Body of pancreas (tissue), 4 donors: ENCODE results near the gene NOX3. TPM values are rescaled to one million over a fixed set of nuclear protein-coding genes. Genes with fewer than 3 reads are reported as not detected.

Source experiments
- ATAC-seq: fragments of 150-250 bp; one replicate; pipeline ENCODE4 v1.9.1; 2016
- DNase-seq, 4 donors: peaks; one replicate each; pipeline ENCODE4 v3.0.0-alpha.2; 2019
- H3K27ac ChIP-seq, 4 donors: fragments of 200-600 bp; sonication (generic); 1 replicate in 3 of 4; 2 replicates in 1 of 4; pipeline versions ENCODE4 v1.5.1 to v1.6.1; 2016 to 2019; ENCODE audit warnings: mild to moderate bottlenecking in 1 of 4, mixed read lengths in 1 of 4, moderate library complexity in 1 of 4
- H3K27me3 ChIP-seq, 2 donors: fragments of 200-600 bp; sonication (generic); one replicate each; pipeline ENCODE4 v1.6.0; 2016; ENCODE audit warnings: mild to moderate bottlenecking in 1 of 2
- H3K36me3 ChIP-seq, 2 donors: fragments of 200-600 bp; sonication (generic); replicated peaks in 1 of 2; 2 replicates each; pipeline ENCODE4 v1.5.1; 2016; ENCODE audit warnings: low read depth in 2 of 2; ENCODE audit not compliant: insufficient read depth in 1 of 2
- H3K4me1 ChIP-seq: fragments of 200-600 bp; sonication (generic); one replicate; pipeline ENCODE4 v1.6.0; 2016
- H3K4me3 ChIP-seq, 2 donors: fragments of 200-600 bp; sonication (generic); 1 replicate in 1 of 2; 2 replicates in 1 of 2; pipeline ENCODE4 v1.5.1; 2016 to 2019
- H3K9me3 ChIP-seq, 3 donors: fragments of 200-600 bp; sonication (generic); 1 replicate in 2 of 3; 2 replicates in 1 of 3; pipeline ENCODE4 v1.5.1; 2016
- CTCF ChIP-seq, 7 experiments: fragments of 450-650 bp in 4 of 7; fragments of 200-600 bp in 3 of 7; sonication (generic) in 3 of 7; IDR thresholded peaks; one replicate each; pipeline ENCODE4 v1.5.1; 2016 to 2019; ENCODE audit warnings: antibody characterized with exemption in 7 of 7
- POLR2A ChIP-seq, 3 donors: fragments of 450-650 bp; IDR thresholded peaks; one replicate each; pipeline ENCODE4 v1.6.1; 2016; ENCODE audit warnings: antibody characterized with exemption in 3 of 3, mild to moderate bottlenecking in 2 of 3
- WGBS, 2 donors: methylation state at CpG; one replicate each; pipeline ENCODE4 v1.1.5; 2017; 5-methylcytosine and 5-hydroxymethylcytosine counted together
- intact Hi-C: fragments of 100-400 bp; cut with DNase I; formaldehyde crosslinking; loops from one replicate; pipeline ENCODE4 v1.15.1; 2023
- total RNA-seq, 2 donors: library from RNA; depleted of rRNA; stranded (reverse); fragments of >200 nt; gene quantifications; one replicate each; pipeline ENCODE4 v1.1.0, GENCODE V29; 2016

Gene NOX3
- total RNA-seq, result not detected

GRCh38 chr6:155455766-155456165 is at the start of gene NOX3:
Gene NOX3 (minus strand): TSS chr6:155455839. CDS start chr6:155455800, 39 bp downstream.
- H3K27ac ChIP-seq, result no peak within 1 kb of the TSS
- H3K4me3 ChIP-seq, result no peak within 1 kb of the TSS
- TF ChIP-seq CTCF (IDR thresholded peaks at IDR 0.05), result no peak
- TF ChIP-seq POLR2A (IDR thresholded peaks at IDR 0.05), result no peak
- H3K36me3 ChIP-seq, result no peaks in the 10 kb centered on the region
- no peaks in the 10 kb centered on the region for H3K9me3 ChIP-seq
- no peaks in the 10 kb centered on the region for H3K27me3 ChIP-seq
- intact Hi-C loops, result no loop called here
- no peak for ATAC-seq
- H3K4me1 ChIP-seq, result no peaks in the 10 kb centered on the region
- 43 to 44% methylated on average over 5 of the region's 5 CpGs for WGBS, 2 donors
- DNase-seq, result no peak

- no peaks in the 10 kb centered on the region for H3K9me3 ChIP-seq
- TF ChIP-seq POLR2A (IDR thresholded peaks at IDR 0.05), result no peak
- no peak for TF ChIP-seq CTCF (IDR thresholded peaks at IDR 0.05)
- no peaks in the 10 kb centered on the region for H3K27me3 ChIP-seq
- intact Hi-C loops, result no loop called here
- no peak overlapping the region for H3K4me3 ChIP-seq
- no peaks in the 10 kb centered on the region for H3K36me3 ChIP-seq
- no peak for ATAC-seq
- no peak for DNase-seq
- H3K27ac ChIP-seq, result no peak overlapping the region
- WGBS, 2 donors, result 54 to 56% methylated on average over 5 of the region's 5 CpGs
- H3K4me1 ChIP-seq, result no peaks in the 10 kb centered on the region
Measured at GRCh38 chr6:155504848-155505607, 49.4 kb upstream of the NOX3 start.

- TF ChIP-seq CTCF (IDR thresholded peaks at IDR 0.05) (no peak), POLR2A (IDR thresholded peaks at IDR 0.05) (no peak)
- ATAC-seq (no peak), DNase-seq (no peak)
- no peaks in the 10 kb centered on the region for H3K36me3 ChIP-seq
- intact Hi-C loops, result no loop called here
- no peaks in the 10 kb centered on the region for H3K9me3 ChIP-seq
- WGBS, 2 donors, result 69 to 93% methylated on average over 1 of the region's 1 CpG
- H3K4me3 ChIP-seq, result no peak overlapping the region
- no peak overlapping the region for H3K27ac ChIP-seq
- no peaks in the 10 kb centered on the region for H3K4me1 ChIP-seq
- no peaks in the 10 kb centered on the region for H3K27me3 ChIP-seq
Measured at GRCh38 chr6:155502393-155502792, 46.8 kb upstream of the NOX3 start.

GRCh38 chr6:155499574-155499973 is 43.9 kb upstream of the NOX3 start:
- TF ChIP-seq CTCF (IDR thresholded peaks at IDR 0.05) (no peak), POLR2A (IDR thresholded peaks at IDR 0.05) (no peak)
- ATAC-seq, result no peak
- WGBS, 2 donors, result 78 to 82% methylated on average over 4 of the region's 4 CpGs

GRCh38 chr6:155498370-155498769 is 42.7 kb upstream of the NOX3 start:
- WGBS, 2 donors, result 83 to 88% methylated on average over 2 of the region's 2 CpGs
- ATAC-seq, result no peak
- intact Hi-C loops, result no loop called here

More at GRCh38 chr6:155499574-155499973, 43.9 kb upstream of the NOX3 start:
- Histone ChIP-seq H3K36me3 (no peaks in the 10 kb centered on the region), H3K27me3 (no peaks in the 10 kb centered on the region), H3K4me1 (no peaks in the 10 kb centered on the region), H3K9me3 (no peaks in the 10 kb centered on the region), H3K4me3 (no peak overlapping the region), H3K27ac (no peak overlapping the region)
- intact Hi-C loops, result no loop called here
- DNase-seq, result no peak

More at GRCh38 chr6:155498370-155498769, 42.7 kb upstream of the NOX3 start:
- no peak for DNase-seq
- Histone ChIP-seq H3K4me1 (no peaks in the 10 kb centered on the region), H3K27ac (no peak overlapping the region), H3K4me3 (no peak overlapping the region), H3K9me3 (no peaks in the 10 kb centered on the region), H3K27me3 (no peaks in the 10 kb centered on the region), H3K36me3 (no peaks in the 10 kb centered on the region)
- TF ChIP-seq CTCF (IDR thresholded peaks at IDR 0.05) (no peak), POLR2A (IDR thresholded peaks at IDR 0.05) (no peak)
